HG02973 (cell line): ENCODE data around the gene CTBP2.

Experiments used
- ATAC-seq: cut with Tn5 transposase; IDR thresholded peaks from one replicate; pipeline ENCODE4 v1.9.1; 2021; ENCODE audit warnings: moderate library complexity; ENCODE audit not compliant: unreplicated experiment

The CTBP2 gene

GRCh38 chr10:124987788-124988187 is 172.6 kb downstream of the CTBP2 start:
- ATAC-seq, result no peak

DNA sequence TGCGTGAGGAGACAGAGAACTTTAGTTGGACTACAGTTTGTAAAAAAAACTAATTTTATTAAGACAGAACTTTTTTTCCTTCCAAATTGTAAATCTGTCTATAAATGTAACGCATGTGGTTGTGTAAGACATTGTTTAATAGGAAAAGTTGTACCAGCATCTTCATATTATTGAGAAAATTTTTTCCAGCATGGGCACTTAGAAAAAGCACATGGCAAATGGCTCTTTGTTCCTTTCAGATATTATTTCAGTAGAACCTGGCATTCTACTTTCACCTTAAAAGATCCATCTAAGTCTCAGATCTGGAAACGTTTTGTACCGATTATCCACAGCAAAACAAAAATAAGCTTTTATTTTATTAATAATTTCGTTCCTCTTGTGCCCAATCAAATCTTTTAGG is 175.2 kb downstream of the CTBP2 start:
- ATAC-seq, result no peak

- ATAC-seq, result no peak
Observed at GRCh38 chr10:124984376-124984775, 176.0 kb downstream of the CTBP2 start.

- ATAC-seq, result no peak
Observed at GRCh38 chr10:124983321-124983720, 177.0 kb downstream of the CTBP2 start.

GRCh38 chr10:124978376-124978725 is 182.0 kb downstream of the CTBP2 start:
- ATAC-seq, result no peak

DNA sequence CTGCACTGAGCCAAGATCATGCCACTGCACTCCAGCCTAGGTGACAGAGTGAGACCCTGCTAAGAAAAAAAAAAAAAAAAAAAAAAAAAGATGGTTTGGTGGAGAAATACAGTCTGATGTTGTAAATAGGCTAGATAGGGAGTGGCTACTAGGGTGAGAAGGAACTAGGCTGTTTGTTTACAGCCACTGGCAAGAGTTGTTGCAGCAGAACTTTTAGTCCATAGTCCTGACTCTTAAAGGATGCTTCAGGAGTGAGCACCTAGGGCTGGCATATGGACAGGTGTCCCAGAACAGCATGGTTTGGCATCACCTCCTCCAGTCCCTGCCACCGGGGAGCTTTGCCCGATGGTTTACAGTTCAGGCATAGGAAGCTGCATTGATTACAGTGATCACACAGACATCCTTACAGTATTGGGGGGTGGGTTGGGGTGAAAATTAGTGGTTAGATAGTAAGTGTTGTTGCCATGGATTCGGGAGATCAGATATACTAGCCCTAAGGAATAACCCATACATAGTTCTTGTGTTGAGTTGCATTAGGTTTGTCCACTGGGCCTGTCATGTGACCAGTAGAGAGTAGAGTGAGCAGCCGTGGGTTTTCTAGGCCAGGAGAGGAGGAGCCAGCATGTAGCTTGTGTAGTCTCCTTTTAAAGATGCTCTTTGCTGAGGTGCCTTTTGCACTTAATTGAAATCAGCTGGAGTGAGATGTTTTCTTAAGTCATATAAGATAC is 182.6 kb downstream of the CTBP2 start:
- ATAC-seq, result no peak

DNA sequence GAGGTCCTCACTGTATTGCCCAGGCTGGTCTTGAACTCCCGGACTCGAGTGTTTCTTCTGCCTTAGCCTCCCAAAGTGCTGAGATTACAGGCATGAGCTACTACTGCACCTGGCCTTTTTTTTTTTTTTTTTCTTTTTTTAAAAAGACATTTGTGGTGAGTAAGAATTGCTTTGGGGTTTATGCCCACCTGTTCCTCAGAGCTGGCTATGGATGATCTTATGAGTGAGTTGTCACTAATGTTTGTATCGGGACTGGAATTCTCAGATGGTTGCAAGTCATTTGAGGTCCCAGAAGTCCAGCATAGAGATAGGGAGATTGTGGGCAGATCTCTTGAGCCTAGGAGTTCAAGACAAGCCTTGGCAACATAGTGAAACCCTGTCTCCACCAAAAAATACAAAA is 183.2 kb downstream of the CTBP2 start:
- no peak for ATAC-seq

DNA sequence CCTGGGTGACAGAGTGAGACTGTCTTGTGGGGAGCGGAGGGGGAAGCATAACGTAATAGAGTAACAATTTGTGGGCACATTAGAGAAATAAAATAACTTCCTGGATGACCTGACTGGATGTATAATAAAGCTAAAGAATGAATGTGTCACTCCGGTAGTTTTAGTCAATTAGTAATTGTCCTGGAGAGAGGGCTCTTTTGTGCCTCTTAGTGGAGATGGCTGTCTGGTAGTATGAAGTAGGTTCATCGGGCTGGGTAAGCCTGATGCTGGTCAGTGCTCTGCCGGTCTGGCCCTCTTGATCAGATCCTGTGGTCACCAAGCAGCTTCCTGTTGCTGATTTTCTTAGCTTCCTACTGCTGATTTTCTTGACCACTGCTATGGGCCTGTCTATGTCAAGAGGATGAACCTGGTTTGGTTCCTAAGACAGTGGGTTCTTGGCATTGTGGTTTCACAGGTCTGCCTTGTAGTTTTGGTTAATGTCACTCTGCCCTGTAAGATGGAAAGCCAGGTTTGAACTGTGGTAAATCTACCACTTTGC is 184.3 kb downstream of the CTBP2 start:
- ATAC-seq, result no peak

DNA sequence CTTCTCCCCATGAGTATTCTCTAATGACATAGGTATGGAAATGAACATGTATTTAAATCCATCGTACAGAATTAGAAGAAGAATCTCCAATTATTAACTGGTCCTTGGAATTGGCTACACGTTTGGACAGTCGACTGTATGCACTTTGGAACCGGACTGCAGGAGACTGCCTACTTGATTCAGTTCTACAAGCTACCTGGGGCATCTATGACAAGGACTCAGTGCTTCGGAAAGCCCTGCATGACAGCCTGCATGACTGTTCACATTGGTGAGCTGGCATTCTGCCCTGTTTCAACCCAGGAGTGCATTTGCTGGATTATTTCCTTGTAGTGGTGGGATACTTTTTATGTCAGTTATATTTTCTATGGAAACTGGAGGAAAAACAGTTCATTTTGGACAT is 186.2 kb downstream of the CTBP2 start:
- no peak for ATAC-seq

GRCh38 chr10:124972637-124973036 is 187.7 kb downstream of the CTBP2 start:
- no peak for ATAC-seq

DNA sequence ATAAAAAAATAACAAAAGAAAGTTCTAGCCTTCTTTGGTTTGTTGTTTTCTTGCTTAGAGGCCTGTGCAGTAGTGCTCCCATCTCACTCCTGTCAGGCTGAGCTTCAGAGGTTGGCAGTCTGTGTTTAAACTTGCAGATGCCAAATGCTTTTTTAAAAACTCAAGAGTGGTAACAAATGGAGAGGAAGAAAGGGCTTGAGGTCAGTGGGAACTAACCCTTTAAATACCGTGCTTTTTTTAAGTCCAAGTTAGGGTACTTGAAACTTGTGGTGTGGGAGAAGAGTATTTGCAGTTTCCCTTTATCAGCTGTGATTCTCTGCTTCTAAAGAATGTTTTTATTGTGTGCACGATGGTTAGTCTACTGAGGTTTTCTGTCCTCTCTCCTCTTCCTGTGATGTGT is 189.1 kb downstream of the CTBP2 start:
- no peak for ATAC-seq

DNA sequence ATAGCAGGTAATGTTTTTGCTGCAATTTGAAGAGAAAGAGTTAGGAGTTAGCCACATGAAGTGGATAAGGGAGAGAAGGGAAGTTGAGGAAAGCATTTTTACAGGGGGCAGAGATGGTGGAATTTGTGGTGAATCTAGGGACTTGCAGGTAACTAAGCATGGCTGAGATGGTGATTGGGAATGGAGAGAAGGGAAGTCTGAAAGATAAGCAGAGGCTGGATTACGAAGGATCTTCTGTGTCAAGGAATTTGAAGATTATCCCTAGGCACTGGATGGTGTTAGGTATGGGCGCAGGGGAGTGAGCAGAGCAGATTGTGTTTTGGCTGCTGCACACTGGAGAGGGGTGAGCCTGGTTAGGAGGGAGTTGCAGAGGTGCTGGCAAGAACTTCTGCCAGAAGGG is 193.1 kb downstream of the CTBP2 start:
- no peak for ATAC-seq

GRCh38 chr10:124966008-124966407 is 194.4 kb downstream of the CTBP2 start:
- no peak for ATAC-seq

GRCh38 chr10:124963866-124964720 is 196.3 kb downstream of the CTBP2 start:
- ATAC-seq, result no peak

GRCh38 chr10:124962421-124962820 is 197.9 kb downstream of the CTBP2 start:
- ATAC-seq, result no peak

- ATAC-seq, result no peak
Observed at GRCh38 chr10:124961248-124961570, 199.2 kb downstream of the CTBP2 start.

DNA sequence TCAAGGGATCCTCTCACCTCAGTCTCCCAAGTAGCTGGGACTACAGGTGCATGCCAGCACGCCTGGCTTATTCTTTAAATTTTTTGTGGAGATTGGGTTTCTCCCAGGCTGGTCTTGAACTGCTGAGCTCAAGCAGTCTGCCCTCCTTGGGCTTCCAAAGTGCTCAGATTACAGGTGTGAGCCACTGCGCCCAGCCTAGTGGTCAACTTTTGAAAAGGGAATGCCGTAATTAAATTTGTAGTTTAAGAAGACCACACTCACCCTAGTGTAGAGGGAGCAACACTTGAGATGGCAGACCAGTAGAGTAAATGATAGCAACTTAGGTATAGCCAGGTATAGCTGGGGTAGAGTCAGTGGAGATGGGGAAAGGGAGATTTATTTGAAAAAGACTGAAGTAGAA is 200.8 kb downstream of the CTBP2 start:
- ATAC-seq, result no peak

GRCh38 chr10:124957404-124957947 is 202.9 kb downstream of the CTBP2 start:
- ATAC-seq, result no peak

GRCh38 chr10:124956764-124957163 is 203.6 kb downstream of the CTBP2 start:
- ATAC-seq, result no peak

- ATAC-seq, result no peak
Observed at GRCh38 chr10:124955868-124956267, 204.5 kb downstream of the CTBP2 start.

GRCh38 chr10:124955243-124955642 is 205.1 kb downstream of the CTBP2 start:
- no peak for ATAC-seq

DNA sequence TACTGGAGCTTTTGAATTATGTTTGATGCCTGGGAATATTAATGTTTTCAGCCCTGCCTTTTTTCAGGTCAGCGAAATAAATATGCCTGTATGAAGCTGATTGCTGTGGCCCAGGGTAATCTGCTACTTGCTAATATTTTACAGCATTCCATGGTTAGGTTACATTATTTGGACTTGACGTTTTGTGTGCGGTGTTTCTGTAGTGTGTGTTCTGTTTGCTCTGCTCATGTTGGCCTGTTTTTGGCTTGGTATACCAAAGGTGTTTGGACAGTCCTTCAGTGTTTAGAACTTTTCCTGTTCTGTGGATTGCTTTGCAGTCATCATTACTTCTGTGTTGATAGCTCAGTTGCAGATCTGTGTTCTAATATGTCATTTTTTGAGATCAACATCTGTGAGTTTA is 206.9 kb downstream of the CTBP2 start:
- ATAC-seq, result no peak
